HepG2 (cell line): ENCODE results near the gene IL2RG. TPM values are rescaled to one million over a fixed set of nuclear protein-coding genes. Genes with fewer than 3 reads are reported as not detected.

Experiments used
- CEBPG ChIP-seq: IDR thresholded peaks from 2 replicates; pipeline ENCODE4 v1.6.1; 2016
- ERF ChIP-seq: IDR thresholded peaks from 2 replicates; pipeline ENCODE4 v1.6.1; 2018; ENCODE audit warnings: missing biosample characterization, missing genetic modification reagents
- KLF13 ChIP-seq: sonication (generic); formaldehyde crosslinking; IDR thresholded peaks from 2 replicates; pipeline ENCODE4 v1.4.0; 2020; ENCODE audit warnings: mild to moderate bottlenecking, missing genetic modification reagents
- SRF ChIP-seq: IDR thresholded peaks from 2 replicates; pipeline ENCODE4 v1.6.1; 2011; ENCODE audit warnings: mild to moderate bottlenecking, low read depth, low read length, moderate library complexity
- YEATS2 ChIP-seq: sonication (generic); formaldehyde crosslinking; IDR thresholded peaks from 2 replicates; pipeline ENCODE4 v1.4.0; 2020; ENCODE audit warnings: missing genetic modification reagents, borderline replicate concordance
- ZMAT3 ChIP-seq: sonication (generic); formaldehyde crosslinking; conservative IDR thresholded peaks from 2 replicates; pipeline ENCODE4 v1.7.0; 2021; ENCODE audit warnings: missing genetic modification reagents
- ZNF207 ChIP-seq: fragments of 450-650 bp; IDR thresholded peaks from 2 replicates; pipeline ENCODE4 v1.6.1; 2016; ENCODE audit warnings: antibody characterized with exemption, borderline replicate concordance
- ZNF343 ChIP-seq: sonication (generic); formaldehyde crosslinking; IDR thresholded peaks from 2 replicates; pipeline ENCODE4 v1.4.0; 2020; ENCODE audit warnings: mild to moderate bottlenecking, missing genetic modification reagents
- polyA plus RNA-seq, 8 experiments: library from polyadenylated mRNA; depleted of rRNA in 3 of 8; stranded (reverse) in 7 of 8; unstranded in 1 of 8; fragments of >200 nt; fragmentation: Illumina TruSeq in 4 of 8; extraction: Trizol in 4 of 8; gene quantifications; 2 replicates each; pipeline versions ENCODE4 v1.2.1 to v1.2.3, GENCODE V29; 2011 to 2016; ENCODE audit warnings: low read depth in 4 of 8, missing spikeins in 1 of 8, mixed read lengths in 1 of 8; ENCODE audit not compliant: insufficient read depth in 1 of 8
- total RNA-seq, 5 experiments: library from RNA; depleted of rRNA; stranded (reverse); fragments of >200 nt; fragmentation: Illumina TruSeq; extraction: Trizol; gene quantifications; 2 replicates each; pipeline ENCODE4 v1.2.3, GENCODE V29; 2016; ENCODE audit warnings: low read depth in 1 of 5
- TF ChIP-seq, protein P1 (sequence below): sonication (generic); formaldehyde crosslinking; conservative IDR thresholded peaks from 2 replicates; pipeline ENCODE4 v1.4.0; 2020; ENCODE audit warnings: missing genetic modification reagents
- TF ChIP-seq, protein P2 (sequence below): sonication (generic); formaldehyde crosslinking; IDR thresholded peaks from 2 replicates; pipeline ENCODE4 v1.4.0; 2020; ENCODE audit warnings: missing genetic modification reagents
- TF ChIP-seq, protein P3 (sequence below): sonication (generic); formaldehyde crosslinking; IDR thresholded peaks from 2 replicates; pipeline ENCODE4 v1.4.0; 2020; ENCODE audit warnings: missing genetic modification reagents
- TF ChIP-seq, protein P4 (sequence below): sonication (generic); formaldehyde crosslinking; IDR thresholded peaks from 2 replicates; pipeline ENCODE4 v1.5.1; 2020; ENCODE audit warnings: mild to moderate bottlenecking, missing genetic modification reagents, borderline replicate concordance
- TF ChIP-seq, protein P5 (sequence below): sonication (generic); IDR thresholded peaks from 2 replicates; pipeline ENCODE4 v1.6.1; 2016; ENCODE audit warnings: low read depth, borderline replicate concordance

The IL2RG gene
- total and polyA plus RNA-seq, 2 of the 13 experiments (the other 11 are each of a cell fraction or from before 2014, with no cell fraction given) = 0.98 TPM; not detected in 1

DNA sequence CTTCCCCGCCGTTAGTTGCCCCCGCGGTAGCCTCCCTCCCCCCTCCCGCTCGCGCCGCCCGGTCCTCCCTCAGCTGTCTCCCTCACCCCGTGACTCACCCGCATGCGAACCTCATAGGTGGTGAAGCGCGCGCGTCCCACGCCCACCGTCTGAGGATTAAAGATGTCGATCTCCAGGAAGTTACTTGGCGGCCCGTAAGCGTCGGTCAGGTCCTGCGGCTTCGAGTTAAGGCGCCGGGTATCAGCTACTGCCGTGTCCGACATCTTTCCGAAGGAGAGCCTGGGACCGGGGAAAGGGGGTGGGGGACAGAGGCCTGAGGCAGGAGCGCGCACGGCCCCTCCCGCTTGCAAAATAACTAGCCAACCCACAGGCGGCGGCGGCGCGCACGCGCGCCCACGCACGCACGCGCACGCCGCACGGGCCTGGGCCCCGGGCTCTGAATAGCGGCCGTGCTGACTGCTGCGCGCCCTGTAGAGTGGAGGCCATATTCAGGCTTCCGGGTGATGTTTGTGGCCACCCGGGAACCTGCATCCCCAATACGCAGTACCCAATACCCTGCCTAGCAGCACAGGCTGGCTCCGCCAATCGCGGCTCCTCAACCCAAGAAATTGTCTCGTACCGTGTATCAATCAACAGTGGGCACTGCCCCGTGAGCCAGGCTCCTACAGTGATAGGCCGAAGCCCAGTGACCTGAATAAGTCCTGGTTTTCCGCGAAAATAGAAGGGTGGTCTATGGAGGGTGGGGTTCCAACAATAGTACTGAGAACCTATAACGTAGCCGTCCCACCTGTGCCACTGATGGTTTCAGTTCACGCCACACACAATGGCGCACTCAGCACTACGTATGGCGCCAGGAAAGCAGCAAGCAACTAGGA, 43.1 kb downstream of the IL2RG start, which contains the start of gene SNX12 (continued):
- TF ChIP-seq, protein P1, sequence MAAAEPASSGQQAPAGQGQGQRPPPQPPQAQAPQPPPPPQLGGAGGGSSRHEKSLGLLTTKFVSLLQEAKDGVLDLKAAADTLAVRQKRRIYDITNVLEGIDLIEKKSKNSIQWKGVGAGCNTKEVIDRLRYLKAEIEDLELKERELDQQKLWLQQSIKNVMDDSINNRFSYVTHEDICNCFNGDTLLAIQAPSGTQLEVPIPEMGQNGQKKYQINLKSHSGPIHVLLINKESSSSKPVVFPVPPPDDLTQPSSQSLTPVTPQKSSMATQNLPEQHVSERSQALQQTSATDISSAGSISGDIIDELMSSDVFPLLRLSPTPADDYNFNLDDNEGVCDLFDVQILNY (CRISPR knock-in tag) = 0 out of 2 replicates have a peak, but pooled peaks have one; percentile 49
- TF ChIP-seq ZNF343 (CRISPR knock-in tag) (no peak), SRF (peak; percentile 77; the same call in 1 of the 2 replicates), KLF13 (CRISPR knock-in tag) (no peak), ZMAT3 (0 out of 2 replicates have a peak, but pooled peaks have one; percentile 63), CEBPG (CRISPR knock-in tag) (no peak), YEATS2 (peak; percentile 83), ERF (CRISPR knock-in tag) (0 out of 2 replicates have a peak, but pooled peaks have one; percentile 22), ZNF207 (no peak)
- TF ChIP-seq, protein P2, sequence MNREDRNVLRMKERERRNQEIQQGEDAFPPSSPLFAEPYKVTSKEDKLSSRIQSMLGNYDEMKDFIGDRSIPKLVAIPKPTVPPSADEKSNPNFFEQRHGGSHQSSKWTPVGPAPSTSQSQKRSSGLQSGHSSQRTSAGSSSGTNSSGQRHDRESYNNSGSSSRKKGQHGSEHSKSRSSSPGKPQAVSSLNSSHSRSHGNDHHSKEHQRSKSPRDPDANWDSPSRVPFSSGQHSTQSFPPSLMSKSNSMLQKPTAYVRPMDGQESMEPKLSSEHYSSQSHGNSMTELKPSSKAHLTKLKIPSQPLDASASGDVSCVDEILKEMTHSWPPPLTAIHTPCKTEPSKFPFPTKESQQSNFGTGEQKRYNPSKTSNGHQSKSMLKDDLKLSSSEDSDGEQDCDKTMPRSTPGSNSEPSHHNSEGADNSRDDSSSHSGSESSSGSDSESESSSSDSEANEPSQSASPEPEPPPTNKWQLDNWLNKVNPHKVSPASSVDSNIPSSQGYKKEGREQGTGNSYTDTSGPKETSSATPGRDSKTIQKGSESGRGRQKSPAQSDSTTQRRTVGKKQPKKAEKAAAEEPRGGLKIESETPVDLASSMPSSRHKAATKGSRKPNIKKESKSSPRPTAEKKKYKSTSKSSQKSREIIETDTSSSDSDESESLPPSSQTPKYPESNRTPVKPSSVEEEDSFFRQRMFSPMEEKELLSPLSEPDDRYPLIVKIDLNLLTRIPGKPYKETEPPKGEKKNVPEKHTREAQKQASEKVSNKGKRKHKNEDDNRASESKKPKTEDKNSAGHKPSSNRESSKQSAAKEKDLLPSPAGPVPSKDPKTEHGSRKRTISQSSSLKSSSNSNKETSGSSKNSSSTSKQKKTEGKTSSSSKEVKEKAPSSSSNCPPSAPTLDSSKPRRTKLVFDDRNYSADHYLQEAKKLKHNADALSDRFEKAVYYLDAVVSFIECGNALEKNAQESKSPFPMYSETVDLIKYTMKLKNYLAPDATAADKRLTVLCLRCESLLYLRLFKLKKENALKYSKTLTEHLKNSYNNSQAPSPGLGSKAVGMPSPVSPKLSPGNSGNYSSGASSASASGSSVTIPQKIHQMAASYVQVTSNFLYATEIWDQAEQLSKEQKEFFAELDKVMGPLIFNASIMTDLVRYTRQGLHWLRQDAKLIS (CRISPR knock-in tag) = no peak
- TF ChIP-seq, protein P3, sequence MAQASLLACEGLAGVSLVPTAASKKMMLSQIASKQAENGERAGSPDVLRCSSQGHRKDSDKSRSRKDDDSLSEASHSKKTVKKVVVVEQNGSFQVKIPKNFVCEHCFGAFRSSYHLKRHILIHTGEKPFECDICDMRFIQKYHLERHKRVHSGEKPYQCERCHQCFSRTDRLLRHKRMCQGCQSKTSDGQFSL (CRISPR knock-in tag) = no peak
- TF ChIP-seq, protein P4, sequence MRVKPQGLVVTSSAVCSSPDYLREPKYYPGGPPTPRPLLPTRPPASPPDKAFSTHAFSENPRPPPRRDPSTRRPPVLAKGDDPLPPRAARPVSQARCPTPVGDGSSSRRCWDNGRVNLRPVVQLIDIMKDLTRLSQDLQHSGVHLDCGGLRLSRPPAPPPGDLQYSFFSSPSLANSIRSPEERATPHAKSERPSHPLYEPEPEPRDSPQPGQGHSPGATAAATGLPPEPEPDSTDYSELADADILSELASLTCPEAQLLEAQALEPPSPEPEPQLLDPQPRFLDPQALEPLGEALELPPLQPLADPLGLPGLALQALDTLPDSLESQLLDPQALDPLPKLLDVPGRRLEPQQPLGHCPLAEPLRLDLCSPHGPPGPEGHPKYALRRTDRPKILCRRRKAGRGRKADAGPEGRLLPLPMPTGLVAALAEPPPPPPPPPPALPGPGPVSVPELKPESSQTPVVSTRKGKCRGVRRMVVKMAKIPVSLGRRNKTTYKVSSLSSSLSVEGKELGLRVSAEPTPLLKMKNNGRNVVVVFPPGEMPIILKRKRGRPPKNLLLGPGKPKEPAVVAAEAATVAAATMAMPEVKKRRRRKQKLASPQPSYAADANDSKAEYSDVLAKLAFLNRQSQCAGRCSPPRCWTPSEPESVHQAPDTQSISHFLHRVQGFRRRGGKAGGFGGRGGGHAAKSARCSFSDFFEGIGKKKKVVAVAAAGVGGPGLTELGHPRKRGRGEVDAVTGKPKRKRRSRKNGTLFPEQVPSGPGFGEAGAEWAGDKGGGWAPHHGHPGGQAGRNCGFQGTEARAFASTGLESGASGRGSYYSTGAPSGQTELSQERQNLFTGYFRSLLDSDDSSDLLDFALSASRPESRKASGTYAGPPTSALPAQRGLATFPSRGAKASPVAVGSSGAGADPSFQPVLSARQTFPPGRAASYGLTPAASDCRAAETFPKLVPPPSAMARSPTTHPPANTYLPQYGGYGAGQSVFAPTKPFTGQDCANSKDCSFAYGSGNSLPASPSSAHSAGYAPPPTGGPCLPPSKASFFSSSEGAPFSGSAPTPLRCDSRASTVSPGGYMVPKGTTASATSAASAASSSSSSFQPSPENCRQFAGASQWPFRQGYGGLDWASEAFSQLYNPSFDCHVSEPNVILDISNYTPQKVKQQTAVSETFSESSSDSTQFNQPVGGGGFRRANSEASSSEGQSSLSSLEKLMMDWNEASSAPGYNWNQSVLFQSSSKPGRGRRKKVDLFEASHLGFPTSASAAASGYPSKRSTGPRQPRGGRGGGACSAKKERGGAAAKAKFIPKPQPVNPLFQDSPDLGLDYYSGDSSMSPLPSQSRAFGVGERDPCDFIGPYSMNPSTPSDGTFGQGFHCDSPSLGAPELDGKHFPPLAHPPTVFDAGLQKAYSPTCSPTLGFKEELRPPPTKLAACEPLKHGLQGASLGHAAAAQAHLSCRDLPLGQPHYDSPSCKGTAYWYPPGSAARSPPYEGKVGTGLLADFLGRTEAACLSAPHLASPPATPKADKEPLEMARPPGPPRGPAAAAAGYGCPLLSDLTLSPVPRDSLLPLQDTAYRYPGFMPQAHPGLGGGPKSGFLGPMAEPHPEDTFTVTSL (CRISPR knock-in tag) = no peak
- TF ChIP-seq, protein P5, sequence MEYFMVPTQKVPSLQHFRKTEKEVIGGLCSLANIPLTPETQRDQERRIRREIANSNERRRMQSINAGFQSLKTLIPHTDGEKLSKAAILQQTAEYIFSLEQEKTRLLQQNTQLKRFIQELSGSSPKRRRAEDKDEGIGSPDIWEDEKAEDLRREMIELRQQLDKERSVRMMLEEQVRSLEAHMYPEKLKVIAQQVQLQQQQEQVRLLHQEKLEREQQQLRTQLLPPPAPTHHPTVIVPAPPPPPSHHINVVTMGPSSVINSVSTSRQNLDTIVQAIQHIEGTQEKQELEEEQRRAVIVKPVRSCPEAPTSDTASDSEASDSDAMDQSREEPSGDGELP = peak; percentile 44; the same call in 1 of the 2 replicates
